Adrenal gland (tissue), 5 donors: ENCODE measurements around the gene NFKBIZ.

Experiments
- CTCF ChIP-seq, 6 experiments: fragments of 450-650 bp in 4 of 6; fragments of 200-600 bp in 2 of 6; sonication (generic) in 1 of 6; IDR thresholded peaks; 1 replicate in 5 of 6; 2 replicates in 1 of 6; pipeline versions ENCODE4 v1.5.1 to v1.8.0; 2016 to 2021; ENCODE audit warnings: antibody characterized with exemption in 6 of 6, mild to moderate bottlenecking in 2 of 6, moderate library complexity in 1 of 6
- POLR2A ChIP-seq, 2 donors: fragments of 450-650 bp; IDR thresholded peaks; one replicate each; pipeline ENCODE4 v1.6.1; 2017; ENCODE audit warnings: antibody characterized with exemption in 2 of 2, mild to moderate bottlenecking in 2 of 2, moderate library complexity in 1 of 2
- donor health status: DM: no; HTN: no; CAD: no.

GRCh38 chr3:101823525-101823924, 25.8 kb upstream of the NFKBIZ start:
- TF ChIP-seq POLR2A (IDR thresholded peaks at IDR 0.05) (no peak), CTCF (IDR thresholded peaks at IDR 0.05) (no peak)
